ENCODE results near the gene RAMAC. TPM values are rescaled to one million over a fixed set of nuclear protein-coding genes. Genes with fewer than 3 reads are reported as not detected.
A peak's percentile ranks its signal among the peaks of the same experiment; 100 is the strongest.
"Not testable (repeated sequence)": the region's sequence is repeated elsewhere in the genome, so short reads cannot be mapped to it uniquely, and the experiment has no call there.

Gene RAMAC
- 23.4 and 24.7 TPM in 2 replicates for total RNA-seq

DNA sequence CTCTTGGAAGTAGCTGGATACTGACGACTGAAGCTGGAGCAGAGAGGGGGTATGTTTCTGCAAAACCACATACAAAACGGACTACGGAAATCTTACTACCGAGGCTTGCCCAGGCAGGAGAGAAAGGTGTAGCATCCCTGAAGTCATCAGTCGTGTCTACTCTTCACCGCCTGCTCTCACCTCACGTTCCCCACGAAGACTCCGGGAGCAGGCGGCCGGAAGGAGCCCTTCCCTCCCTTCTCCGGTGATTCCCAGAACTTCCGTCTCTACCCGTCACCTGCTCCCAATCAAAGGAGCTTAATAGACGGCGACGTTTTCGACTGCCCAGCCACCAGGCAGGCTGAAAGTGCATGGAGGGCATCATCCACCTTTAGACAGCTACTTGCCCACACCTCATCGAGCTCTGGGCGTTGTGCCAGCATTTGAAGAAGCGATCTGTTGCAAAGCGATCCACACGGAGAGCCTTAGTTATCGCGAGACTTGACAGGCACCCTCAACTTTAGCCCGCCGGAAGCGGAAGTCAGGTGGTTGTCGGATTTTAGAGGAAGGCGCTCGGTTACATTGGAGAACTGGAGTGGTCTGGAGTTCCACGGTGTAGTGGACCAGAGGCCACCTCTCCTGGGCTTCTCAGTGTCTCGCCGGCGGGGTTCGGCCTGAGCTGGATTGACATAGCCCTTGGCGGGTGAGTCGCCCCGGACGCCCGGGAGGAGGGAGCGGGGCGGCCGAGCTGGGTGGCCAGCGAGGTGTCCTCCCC, at the start of gene RAMAC:
RAMAC (plus strand) TSS at position 523 of the 754 bp plus-strand sequence. CDS start 2,809 bp downstream, outside the sequence.
- Mint-ChIP-seq H3K4me3 (peak within 1 kb of the TSS; percentile 99), H3K9me3 (no peaks in the 10 kb centered on the region), H3K27ac (peak within 1 kb of the TSS; percentile 92), H3K4me1 (peaks cover 23% of the 10 kb centered on the region), H3K36me3 (ENCODE audit: low read depth) (peaks cover 39% of the 10 kb centered on the region), H3K27me3 (no peaks in the 10 kb centered on the region)
- peak; percentile 79 for DNase-seq
- ChIA-PET CTCF (interaction anchor here (1.4 to 2.9 kb wide), 3 partner anchors 14 to 137 kb away, joined by 7 to 13 read pairs (median 12); partner anchors contain the start of gene C15orf40), POLR2A (interaction anchor here (0.5 to 2.9 kb wide), 14 partner anchors 19 to 1979 kb away, joined by 3 to 32 read pairs (median 4); partner anchors contain the start of genes BTBD1, C15orf40, RPS17 and WHAMM)
- TF ChIP-seq, protein P1, sequence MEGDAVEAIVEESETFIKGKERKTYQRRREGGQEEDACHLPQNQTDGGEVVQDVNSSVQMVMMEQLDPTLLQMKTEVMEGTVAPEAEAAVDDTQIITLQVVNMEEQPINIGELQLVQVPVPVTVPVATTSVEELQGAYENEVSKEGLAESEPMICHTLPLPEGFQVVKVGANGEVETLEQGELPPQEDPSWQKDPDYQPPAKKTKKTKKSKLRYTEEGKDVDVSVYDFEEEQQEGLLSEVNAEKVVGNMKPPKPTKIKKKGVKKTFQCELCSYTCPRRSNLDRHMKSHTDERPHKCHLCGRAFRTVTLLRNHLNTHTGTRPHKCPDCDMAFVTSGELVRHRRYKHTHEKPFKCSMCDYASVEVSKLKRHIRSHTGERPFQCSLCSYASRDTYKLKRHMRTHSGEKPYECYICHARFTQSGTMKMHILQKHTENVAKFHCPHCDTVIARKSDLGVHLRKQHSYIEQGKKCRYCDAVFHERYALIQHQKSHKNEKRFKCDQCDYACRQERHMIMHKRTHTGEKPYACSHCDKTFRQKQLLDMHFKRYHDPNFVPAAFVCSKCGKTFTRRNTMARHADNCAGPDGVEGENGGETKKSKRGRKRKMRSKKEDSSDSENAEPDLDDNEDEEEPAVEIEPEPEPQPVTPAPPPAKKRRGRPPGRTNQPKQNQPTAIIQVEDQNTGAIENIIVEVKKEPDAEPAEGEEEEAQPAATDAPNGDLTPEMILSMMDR (IDR thresholded peaks at IDR 0.05) = no peak
- intact Hi-C loops (cut with micrococcal nuclease) = loop anchor here (1.0 to 5.0 kb wide), 7 partner anchors 25 to 446 kb away; partner anchors contain the start of genes C15orf40, CPEB1, FSD2 and RPS17
- ATAC-seq (ENCODE audit: low read depth) = peak; percentile 95

DNA sequence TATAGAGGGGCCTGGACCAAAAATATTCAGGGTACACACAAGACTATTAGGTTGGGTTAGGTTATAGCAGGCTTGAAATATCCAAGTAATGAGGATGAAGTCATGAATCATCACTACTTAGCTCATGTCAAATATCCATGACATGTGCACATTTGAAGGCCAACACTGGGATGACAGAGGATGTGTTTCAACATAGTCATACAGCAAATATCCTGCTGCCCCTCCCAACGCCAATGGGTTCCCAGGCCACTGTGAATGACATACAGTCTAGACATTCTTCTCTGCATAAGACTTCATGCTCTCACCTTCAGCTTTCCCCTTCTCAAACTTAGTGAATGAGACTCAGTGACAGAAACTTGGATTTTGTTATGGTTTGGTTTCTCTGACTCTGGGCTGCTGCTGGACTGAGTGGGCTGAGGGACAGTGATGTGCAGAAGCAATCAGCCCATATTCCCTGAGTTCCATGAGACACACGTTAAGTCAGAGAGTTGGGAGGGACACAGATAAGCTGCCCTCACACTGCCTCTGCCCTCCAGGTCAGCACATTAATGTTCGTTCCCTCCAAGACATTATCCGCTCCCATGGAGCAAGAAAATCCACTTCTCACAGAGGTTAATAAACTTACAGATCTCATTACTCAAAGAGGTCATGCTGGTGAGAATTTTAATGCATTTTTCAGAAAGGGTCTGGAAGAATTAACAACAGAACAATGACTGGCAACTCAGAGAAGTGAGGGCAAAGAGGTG, 48.9 kb upstream of the RAMAC start:
- TF ChIP-seq, protein P1 (IDR thresholded peaks at IDR 0.05) = no peak
- POLR2A ChIA-PET = no interaction called here
- intact Hi-C loops (cut with micrococcal nuclease) = no loop called here
- DNase-seq (no peak), ATAC-seq (ENCODE audit: low read depth) (no peak)
- CTCF ChIA-PET = no interaction called here
- no peaks in the 10 kb centered on the region for H3K36me3 Mint-ChIP-seq (ENCODE audit: low read depth)
- no peaks in the 10 kb centered on the region for H3K9me3 Mint-ChIP-seq
- no peak overlapping the region for H3K4me3 Mint-ChIP-seq
- no peaks in the 10 kb centered on the region for H3K4me1 Mint-ChIP-seq
- H3K27me3 Mint-ChIP-seq = peaks cover 2% of the 10 kb centered on the region
- H3K27ac Mint-ChIP-seq = no peak overlapping the region

GRCh38 chr15:82937712-82938058, 48.3 kb upstream of the RAMAC start:
- ATAC-seq (ENCODE audit: low read depth) (no peak), DNase-seq (no peak)
- no peak overlapping the region for H3K27ac Mint-ChIP-seq
- H3K4me1 Mint-ChIP-seq = no peaks in the 10 kb centered on the region
- CTCF ChIA-PET = no interaction called here
- H3K9me3 Mint-ChIP-seq = no peaks in the 10 kb centered on the region
- H3K4me3 Mint-ChIP-seq = no peak overlapping the region
- intact Hi-C loops (cut with micrococcal nuclease) = no loop called here
- TF ChIP-seq, protein P1 (IDR thresholded peaks at IDR 0.05) = no peak
- POLR2A ChIA-PET = no interaction called here
- peaks cover 2% of the 10 kb centered on the region for H3K27me3 Mint-ChIP-seq
- no peaks in the 10 kb centered on the region for H3K36me3 Mint-ChIP-seq (ENCODE audit: low read depth)

- H3K4me1 Mint-ChIP-seq; CTCF ChIA-PET; H3K4me3 Mint-ChIP-seq; H3K27ac Mint-ChIP-seq; H3K27me3 Mint-ChIP-seq; POLR2A ChIA-PET; H3K9me3 Mint-ChIP-seq; H3K36me3 Mint-ChIP-seq (ENCODE audit: low read depth); DNase-seq; ATAC-seq (ENCODE audit: low read depth); intact Hi-C loops (cut with micrococcal nuclease): not testable (repeated sequence)
These were observed 46.3 kb upstream of the RAMAC start for GRCh38 chr15:82939678-82940077.

GRCh38 chr15:82942691-82943090, 43.3 kb upstream of the RAMAC start:
- CTCF ChIA-PET = no interaction called here
- Mint-ChIP-seq H3K36me3 (ENCODE audit: low read depth) (no peaks in the 10 kb centered on the region), H3K9me3 (no peaks in the 10 kb centered on the region), H3K4me3 (no peak overlapping the region), H3K4me1 (peaks cover 9% of the 10 kb centered on the region), H3K27ac (no peak overlapping the region), H3K27me3 (peaks cover 7% of the 10 kb centered on the region)
- TF ChIP-seq, protein P1 (IDR thresholded peaks at IDR 0.05) = no peak
- DNase-seq = no peak
- ATAC-seq (ENCODE audit: low read depth) = no peak
- intact Hi-C loops (cut with micrococcal nuclease) = no loop called here
- POLR2A ChIA-PET = no interaction called here

Measured in activated B cell treated with CpG ODN at 0.5 μM for 24 hours (primary cell).